GM23338 (cell line): ENCODE results near the gene ACAD10. TPM values are rescaled to one million over a fixed set of nuclear protein-coding genes. Genes with fewer than 3 reads are reported as not detected.

Experiments
- ATAC-seq: fragments of 200-7000 bp; cut with Tn5 transposase; 3 replicates; pipeline ENCODE4 v1.9.1; 2020
- DNase-seq: peaks from one replicate; pipeline ENCODE4 v3.0.0-alpha.2; 2015; ENCODE audit warnings: low spot score
- H2AFZ ChIP-seq: fragments of 200-600 bp; sonication (generic); 2 replicates; pipeline ENCODE4 v1.8.0; 2016; ENCODE audit warnings: antibody characterized with exemption, mild to moderate bottlenecking, moderate library complexity
- H3F3A ChIP-seq: fragments of 200-600 bp; sonication (generic); replicated peaks from 2 replicates; pipeline ENCODE4 v1.8.0; 2017; ENCODE audit warnings: antibody characterized with exemption, mixed run types, low read depth
- H3K27ac ChIP-seq: fragments of 200-600 bp; sonication (generic); 2 replicates; pipeline ENCODE4 v1.6.1; 2016; ENCODE audit warnings: low read depth
- H3K27me3 ChIP-seq: fragments of 200-600 bp; sonication (generic); 2 replicates; pipeline ENCODE4 v1.8.0; 2016; ENCODE audit warnings: mild to moderate bottlenecking, mixed run types, moderate library complexity; ENCODE audit not compliant: insufficient read depth
- H3K36me3 ChIP-seq: fragments of 200-600 bp; sonication (generic); 2 replicates; pipeline ENCODE4 v1.8.0; 2016; ENCODE audit warnings: mild to moderate bottlenecking; ENCODE audit not compliant: insufficient read depth
- H3K4me1 ChIP-seq: fragments of 200-600 bp; sonication (generic); 2 replicates; pipeline ENCODE4 v1.8.0; 2016; ENCODE audit warnings: mild to moderate bottlenecking, moderate library complexity; ENCODE audit not compliant: insufficient read depth
- H3K4me2 ChIP-seq: fragments of 200-600 bp; sonication (generic); 2 replicates; pipeline ENCODE4 v1.7.1; 2017; ENCODE audit warnings: mixed run types
- H3K4me3 ChIP-seq: fragments of 200-600 bp; sonication (generic); 2 replicates; pipeline ENCODE4 v1.6.1; 2016; ENCODE audit warnings: mixed run types
- H3K79me2 ChIP-seq: fragments of 200-600 bp; sonication (generic); replicated peaks from 2 replicates; pipeline ENCODE4 v1.8.0; 2017; ENCODE audit warnings: mild to moderate bottlenecking; ENCODE audit not compliant: insufficient read depth
- H3K9me2 ChIP-seq: fragments of 200-600 bp; sonication (generic); 2 replicates; pipeline ENCODE4 v1.8.0; 2017; ENCODE audit not compliant: insufficient read depth
- H4K20me1 ChIP-seq: fragments of 200-600 bp; sonication (generic); replicated peaks from 2 replicates; pipeline ENCODE4 v1.8.0; 2017; ENCODE audit warnings: mild to moderate bottlenecking; ENCODE audit not compliant: insufficient read depth
- H3K27ac Mint-ChIP-seq: 2 replicates; pipeline ENCODE4 v1.8.0; 2020; ENCODE audit warnings: inconsistent platforms, mild to moderate bottlenecking, moderate library complexity, mixed read lengths
- H3K27me3 Mint-ChIP-seq: 3 replicates; pipeline ENCODE4 v1.8.0; 2022; ENCODE audit warnings: low read depth, mild to moderate bottlenecking, moderate library complexity, mixed read lengths, inconsistent platforms; ENCODE audit not compliant: insufficient read depth, poor library complexity
- H3K36me3 Mint-ChIP-seq: 3 replicates; pipeline ENCODE4 v1.8.0; 2021; ENCODE audit warnings: low read depth, mild to moderate bottlenecking, inconsistent platforms, moderate library complexity, mixed read lengths
- H3K4me1 Mint-ChIP-seq: 3 replicates; pipeline ENCODE4 v1.8.0; 2020; ENCODE audit warnings: mild to moderate bottlenecking, inconsistent platforms, mixed read lengths
- H3K4me3 Mint-ChIP-seq: 3 replicates; pipeline ENCODE4 v1.8.0; 2021; ENCODE audit warnings: moderate library complexity, mild to moderate bottlenecking, inconsistent platforms, mixed read lengths
- H3K9me3 Mint-ChIP-seq: 3 replicates; pipeline ENCODE4 v1.8.0; 2020; ENCODE audit warnings: moderate library complexity, mild to moderate bottlenecking, inconsistent platforms, mixed read lengths
- CREB1 ChIP-seq: fragments of 250-450 bp; sonication (Bioruptor Pico); IDR thresholded peaks from 2 replicates; pipeline ENCODE4 v1.5.0; 2020; ENCODE audit warnings: low read depth, mild to moderate bottlenecking, moderate library complexity
- EZH2 ChIP-seq: fragments of 200-600 bp; sonication (generic); IDR thresholded peaks from one replicate; pipeline ENCODE4 v1.8.0; 2017; ENCODE audit warnings: antibody characterized with exemption, mild to moderate bottlenecking, low read depth; ENCODE audit not compliant: unreplicated experiment
- EZH2phosphoT487 ChIP-seq: fragments of 200-600 bp; sonication (generic); IDR thresholded peaks from one replicate; pipeline ENCODE4 v1.8.1; 2018; ENCODE audit warnings: antibody characterized with exemption; ENCODE audit not compliant: unreplicated experiment
- JUNB ChIP-seq: IDR thresholded peaks from one replicate; pipeline ENCODE4 v1.6.1; 2016; ENCODE audit warnings: antibody characterized with exemption; ENCODE audit not compliant: unreplicated experiment
- NANOG ChIP-seq: IDR thresholded peaks from 2 replicates; pipeline ENCODE4 v1.6.1; 2016; ENCODE audit warnings: antibody characterized with exemption, borderline replicate concordance
- POLR2AphosphoS5 ChIP-seq: IDR thresholded peaks from 2 replicates; pipeline ENCODE4 v1.6.1; 2016; ENCODE audit warnings: antibody characterized with exemption, low read depth
- STAT1 ChIP-seq: IDR thresholded peaks from one replicate; pipeline ENCODE4 v1.6.1; 2016; ENCODE audit warnings: antibody characterized with exemption; ENCODE audit not compliant: unreplicated experiment
- ZNF114 ChIP-seq: fragments of 250-450 bp; sonication (Bioruptor Pico); IDR thresholded peaks from 2 replicates; pipeline ENCODE4 v1.5.0; 2020; ENCODE audit warnings: mild to moderate bottlenecking, moderate library complexity
- ZNF331 ChIP-seq: fragments of 250-450 bp; sonication (Bioruptor Pico); IDR thresholded peaks from 2 replicates; pipeline ENCODE4 v1.5.0; 2020; ENCODE audit warnings: low read depth, mild to moderate bottlenecking, moderate library complexity
- polyA plus RNA-seq: library from polyadenylated mRNA; unstranded; fragments of >200 nt; fragmentation: Nextera tagmentation; extraction: Ambion mirVana; gene quantifications from 2 replicates; pipeline ENCODE4 v1.2.1, GENCODE V29; 2016
- total RNA-seq: library from RNA; depleted of rRNA; stranded (reverse); fragments of >200 nt; shearing (Covaris generic); gene quantifications from 2 replicates; pipeline ENCODE4 v1.2.3, GENCODE V29; 2014
- TF ChIP-seq, protein P1 (sequence below): IDR thresholded peaks from one replicate; pipeline ENCODE4 v1.6.1; 2018; ENCODE audit warnings: antibody characterized with exemption; ENCODE audit not compliant: unreplicated experiment
- TF ChIP-seq, protein P2 (sequence below): fragments of 250-450 bp; sonication (Bioruptor Pico); IDR thresholded peaks from 2 replicates; pipeline ENCODE4 v1.5.0; 2020; ENCODE audit warnings: mild to moderate bottlenecking, moderate library complexity
- TF ChIP-seq, protein P3 (sequence below): IDR thresholded peaks from 2 replicates; pipeline ENCODE4 v1.6.1; 2016; ENCODE audit warnings: antibody characterized with exemption
- TF ChIP-seq, protein P4 (sequence below), 2 experiments: fragments of 200-600 bp in 1 of 2; sonication (generic) in 1 of 2; conservative IDR thresholded peaks; 2 replicates each; pipeline versions ENCODE4 v1.5.1 to v1.6.1; 2016 to 2017; ENCODE audit warnings: antibody characterized with exemption in 2 of 2, low read depth in 2 of 2, mild to moderate bottlenecking in 2 of 2, moderate library complexity in 1 of 2

The ACAD10 gene
- total and polyA plus RNA-seq, 2 experiments from 2014 or later = 16.3 to 23.1 TPM

DNA sequence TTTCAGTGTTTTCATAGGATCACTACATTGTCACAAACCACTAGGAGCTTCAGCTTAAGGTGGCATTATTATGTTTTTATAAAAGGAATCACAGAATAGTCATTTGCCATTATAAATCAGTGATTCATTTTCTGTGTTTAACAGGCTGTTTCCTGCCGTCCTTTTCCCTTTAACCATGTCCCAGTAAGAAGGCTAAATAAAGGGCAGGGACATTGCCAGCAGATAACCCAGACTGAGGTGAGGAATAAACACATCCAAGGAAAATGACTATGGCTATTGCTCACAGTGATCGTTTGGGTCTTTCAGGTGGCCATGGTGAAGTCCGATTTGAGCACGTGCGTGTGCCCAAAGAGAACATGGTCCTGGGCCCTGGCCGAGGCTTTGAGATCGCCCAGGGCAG lies 63.0 kb downstream of the ACAD10 start:
- H3K4me1 Mint-ChIP-seq = no peaks in the 10 kb centered on the region
- Histone ChIP-seq H3K27me3 (no peaks in the 10 kb centered on the region), H2AFZ (no peak overlapping the region), H3F3A (peaks cover 2% of the 10 kb centered on the region; the same call in 1 of the 2 replicates), H3K9me2 (no peaks in the 10 kb centered on the region), H3K4me2 (no peak overlapping the region), H3K4me1 (no peaks in the 10 kb centered on the region), H3K4me3 (no peak overlapping the region), H4K20me1 (no peaks in the 10 kb centered on the region), H3K36me3 (no peaks in the 10 kb centered on the region), H3K79me2 (no peaks in the 10 kb centered on the region), H3K27ac (no peak overlapping the region)
- DNase-seq = no peak
- H3K27me3 Mint-ChIP-seq = peaks cover 3% of the 10 kb centered on the region
- H3K9me3 Mint-ChIP-seq = no peaks in the 10 kb centered on the region
- H3K27ac Mint-ChIP-seq = no peak overlapping the region
- TF ChIP-seq ZNF114 (CRISPR knock-in tag) (no peak), STAT1 (no peak), CREB1 (no peak), EZH2phosphoT487 (no peak), NANOG (no peak), EZH2 (no peak), ZNF331 (no peak), JUNB (no peak), POLR2AphosphoS5 (no peak)
- TF ChIP-seq, protein P1, sequence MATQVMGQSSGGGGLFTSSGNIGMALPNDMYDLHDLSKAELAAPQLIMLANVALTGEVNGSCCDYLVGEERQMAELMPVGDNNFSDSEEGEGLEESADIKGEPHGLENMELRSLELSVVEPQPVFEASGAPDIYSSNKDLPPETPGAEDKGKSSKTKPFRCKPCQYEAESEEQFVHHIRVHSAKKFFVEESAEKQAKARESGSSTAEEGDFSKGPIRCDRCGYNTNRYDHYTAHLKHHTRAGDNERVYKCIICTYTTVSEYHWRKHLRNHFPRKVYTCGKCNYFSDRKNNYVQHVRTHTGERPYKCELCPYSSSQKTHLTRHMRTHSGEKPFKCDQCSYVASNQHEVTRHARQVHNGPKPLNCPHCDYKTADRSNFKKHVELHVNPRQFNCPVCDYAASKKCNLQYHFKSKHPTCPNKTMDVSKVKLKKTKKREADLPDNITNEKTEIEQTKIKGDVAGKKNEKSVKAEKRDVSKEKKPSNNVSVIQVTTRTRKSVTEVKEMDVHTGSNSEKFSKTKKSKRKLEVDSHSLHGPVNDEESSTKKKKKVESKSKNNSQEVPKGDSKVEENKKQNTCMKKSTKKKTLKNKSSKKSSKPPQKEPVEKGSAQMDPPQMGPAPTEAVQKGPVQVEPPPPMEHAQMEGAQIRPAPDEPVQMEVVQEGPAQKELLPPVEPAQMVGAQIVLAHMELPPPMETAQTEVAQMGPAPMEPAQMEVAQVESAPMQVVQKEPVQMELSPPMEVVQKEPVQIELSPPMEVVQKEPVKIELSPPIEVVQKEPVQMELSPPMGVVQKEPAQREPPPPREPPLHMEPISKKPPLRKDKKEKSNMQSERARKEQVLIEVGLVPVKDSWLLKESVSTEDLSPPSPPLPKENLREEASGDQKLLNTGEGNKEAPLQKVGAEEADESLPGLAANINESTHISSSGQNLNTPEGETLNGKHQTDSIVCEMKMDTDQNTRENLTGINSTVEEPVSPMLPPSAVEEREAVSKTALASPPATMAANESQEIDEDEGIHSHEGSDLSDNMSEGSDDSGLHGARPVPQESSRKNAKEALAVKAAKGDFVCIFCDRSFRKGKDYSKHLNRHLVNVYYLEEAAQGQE = no peak
- TF ChIP-seq, protein P2, sequence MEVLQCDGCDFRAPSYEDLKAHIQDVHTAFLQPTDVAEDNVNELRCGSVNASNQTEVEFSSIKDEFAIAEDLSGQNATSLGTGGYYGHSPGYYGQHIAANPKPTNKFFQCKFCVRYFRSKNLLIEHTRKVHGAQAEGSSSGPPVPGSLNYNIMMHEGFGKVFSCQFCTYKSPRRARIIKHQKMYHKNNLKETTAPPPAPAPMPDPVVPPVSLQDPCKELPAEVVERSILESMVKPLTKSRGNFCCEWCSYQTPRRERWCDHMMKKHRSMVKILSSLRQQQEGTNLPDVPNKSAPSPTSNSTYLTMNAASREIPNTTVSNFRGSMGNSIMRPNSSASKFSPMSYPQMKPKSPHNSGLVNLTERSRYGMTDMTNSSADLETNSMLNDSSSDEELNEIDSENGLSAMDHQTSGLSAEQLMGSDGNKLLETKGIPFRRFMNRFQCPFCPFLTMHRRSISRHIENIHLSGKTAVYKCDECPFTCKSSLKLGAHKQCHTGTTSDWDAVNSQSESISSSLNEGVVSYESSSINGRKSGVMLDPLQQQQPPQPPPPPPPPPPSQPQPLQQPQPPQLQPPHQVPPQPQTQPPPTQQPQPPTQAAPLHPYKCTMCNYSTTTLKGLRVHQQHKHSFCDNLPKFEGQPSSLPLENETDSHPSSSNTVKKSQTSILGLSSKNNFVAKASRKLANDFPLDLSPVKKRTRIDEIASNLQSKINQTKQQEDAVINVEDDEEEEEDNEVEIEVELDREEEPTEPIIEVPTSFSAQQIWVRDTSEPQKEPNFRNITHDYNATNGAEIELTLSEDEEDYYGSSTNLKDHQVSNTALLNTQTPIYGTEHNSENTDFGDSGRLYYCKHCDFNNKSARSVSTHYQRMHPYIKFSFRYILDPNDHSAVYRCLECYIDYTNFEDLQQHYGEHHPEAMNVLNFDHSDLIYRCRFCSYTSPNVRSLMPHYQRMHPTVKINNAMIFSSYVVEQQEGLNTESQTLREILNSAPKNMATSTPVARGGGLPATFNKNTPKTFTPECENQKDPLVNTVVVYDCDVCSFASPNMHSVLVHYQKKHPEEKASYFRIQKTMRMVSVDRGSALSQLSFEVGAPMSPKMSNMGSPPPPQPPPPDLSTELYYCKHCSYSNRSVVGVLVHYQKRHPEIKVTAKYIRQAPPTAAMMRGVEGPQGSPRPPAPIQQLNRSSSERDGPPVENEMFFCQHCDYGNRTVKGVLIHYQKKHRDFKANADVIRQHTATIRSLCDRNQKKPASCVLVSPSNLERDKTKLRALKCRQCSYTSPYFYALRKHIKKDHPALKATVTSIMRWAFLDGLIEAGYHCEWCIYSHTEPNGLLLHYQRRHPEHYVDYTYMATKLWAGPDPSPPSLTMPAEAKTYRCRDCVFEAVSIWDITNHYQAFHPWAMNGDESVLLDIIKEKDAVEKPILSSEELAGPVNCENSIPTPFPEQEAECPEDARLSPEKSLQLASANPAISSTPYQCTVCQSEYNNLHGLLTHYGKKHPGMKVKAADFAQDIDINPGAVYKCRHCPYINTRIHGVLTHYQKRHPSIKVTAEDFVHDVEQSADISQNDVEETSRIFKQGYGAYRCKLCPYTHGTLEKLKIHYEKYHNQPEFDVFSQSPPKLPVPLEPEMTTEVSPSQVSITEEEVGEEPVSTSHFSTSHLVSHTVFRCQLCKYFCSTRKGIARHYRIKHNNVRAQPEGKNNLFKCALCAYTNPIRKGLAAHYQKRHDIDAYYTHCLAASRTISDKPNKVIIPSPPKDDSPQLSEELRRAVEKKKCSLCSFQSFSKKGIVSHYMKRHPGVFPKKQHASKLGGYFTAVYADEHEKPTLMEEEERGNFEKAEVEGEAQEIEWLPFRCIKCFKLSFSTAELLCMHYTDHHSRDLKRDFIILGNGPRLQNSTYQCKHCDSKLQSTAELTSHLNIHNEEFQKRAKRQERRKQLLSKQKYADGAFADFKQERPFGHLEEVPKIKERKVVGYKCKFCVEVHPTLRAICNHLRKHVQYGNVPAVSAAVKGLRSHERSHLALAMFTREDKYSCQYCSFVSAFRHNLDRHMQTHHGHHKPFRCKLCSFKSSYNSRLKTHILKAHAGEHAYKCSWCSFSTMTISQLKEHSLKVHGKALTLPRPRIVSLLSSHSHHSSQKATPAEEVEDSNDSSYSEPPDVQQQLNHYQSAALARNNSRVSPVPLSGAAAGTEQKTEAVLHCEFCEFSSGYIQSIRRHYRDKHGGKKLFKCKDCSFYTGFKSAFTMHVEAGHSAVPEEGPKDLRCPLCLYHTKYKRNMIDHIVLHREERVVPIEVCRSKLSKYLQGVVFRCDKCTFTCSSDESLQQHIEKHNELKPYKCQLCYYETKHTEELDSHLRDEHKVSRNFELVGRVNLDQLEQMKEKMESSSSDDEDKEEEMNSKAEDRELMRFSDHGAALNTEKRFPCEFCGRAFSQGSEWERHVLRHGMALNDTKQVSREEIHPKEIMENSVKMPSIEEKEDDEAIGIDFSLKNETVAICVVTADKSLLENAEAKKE (CRISPR knock-in tag) = no peak
- TF ChIP-seq, protein P3, sequence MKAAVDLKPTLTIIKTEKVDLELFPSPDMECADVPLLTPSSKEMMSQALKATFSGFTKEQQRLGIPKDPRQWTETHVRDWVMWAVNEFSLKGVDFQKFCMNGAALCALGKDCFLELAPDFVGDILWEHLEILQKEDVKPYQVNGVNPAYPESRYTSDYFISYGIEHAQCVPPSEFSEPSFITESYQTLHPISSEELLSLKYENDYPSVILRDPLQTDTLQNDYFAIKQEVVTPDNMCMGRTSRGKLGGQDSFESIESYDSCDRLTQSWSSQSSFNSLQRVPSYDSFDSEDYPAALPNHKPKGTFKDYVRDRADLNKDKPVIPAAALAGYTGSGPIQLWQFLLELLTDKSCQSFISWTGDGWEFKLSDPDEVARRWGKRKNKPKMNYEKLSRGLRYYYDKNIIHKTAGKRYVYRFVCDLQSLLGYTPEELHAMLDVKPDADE = no peak
- TF ChIP-seq, protein P4, sequence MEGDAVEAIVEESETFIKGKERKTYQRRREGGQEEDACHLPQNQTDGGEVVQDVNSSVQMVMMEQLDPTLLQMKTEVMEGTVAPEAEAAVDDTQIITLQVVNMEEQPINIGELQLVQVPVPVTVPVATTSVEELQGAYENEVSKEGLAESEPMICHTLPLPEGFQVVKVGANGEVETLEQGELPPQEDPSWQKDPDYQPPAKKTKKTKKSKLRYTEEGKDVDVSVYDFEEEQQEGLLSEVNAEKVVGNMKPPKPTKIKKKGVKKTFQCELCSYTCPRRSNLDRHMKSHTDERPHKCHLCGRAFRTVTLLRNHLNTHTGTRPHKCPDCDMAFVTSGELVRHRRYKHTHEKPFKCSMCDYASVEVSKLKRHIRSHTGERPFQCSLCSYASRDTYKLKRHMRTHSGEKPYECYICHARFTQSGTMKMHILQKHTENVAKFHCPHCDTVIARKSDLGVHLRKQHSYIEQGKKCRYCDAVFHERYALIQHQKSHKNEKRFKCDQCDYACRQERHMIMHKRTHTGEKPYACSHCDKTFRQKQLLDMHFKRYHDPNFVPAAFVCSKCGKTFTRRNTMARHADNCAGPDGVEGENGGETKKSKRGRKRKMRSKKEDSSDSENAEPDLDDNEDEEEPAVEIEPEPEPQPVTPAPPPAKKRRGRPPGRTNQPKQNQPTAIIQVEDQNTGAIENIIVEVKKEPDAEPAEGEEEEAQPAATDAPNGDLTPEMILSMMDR (conservative IDR thresholded peaks at IDR 0.05; ENCODE audit: low read depth in 2 of 2) = no peak
- ATAC-seq = no peak
- H3K36me3 Mint-ChIP-seq = peaks cover 14% of the 10 kb centered on the region
- no peak overlapping the region for H3K4me3 Mint-ChIP-seq
